GM23338 (cell line): Measurements from ENCODE around the gene LRBA. TPM values are rescaled to one million over a fixed set of nuclear protein-coding genes. Genes with fewer than 3 reads are reported as not detected.

Experiments
- ATAC-seq: fragments of 200-7000 bp; cut with Tn5 transposase; 3 replicates; pipeline ENCODE4 v1.9.1; 2020
- DNase-seq: peaks from one replicate; pipeline ENCODE4 v3.0.0-alpha.2; 2015; ENCODE audit warnings: low spot score
- H2AFZ ChIP-seq: fragments of 200-600 bp; sonication (generic); 2 replicates; pipeline ENCODE4 v1.8.0; 2016; ENCODE audit warnings: antibody characterized with exemption, mild to moderate bottlenecking, moderate library complexity
- H3F3A ChIP-seq: fragments of 200-600 bp; sonication (generic); replicated peaks from 2 replicates; pipeline ENCODE4 v1.8.0; 2017; ENCODE audit warnings: antibody characterized with exemption, mixed run types, low read depth
- H3K27ac ChIP-seq: fragments of 200-600 bp; sonication (generic); 2 replicates; pipeline ENCODE4 v1.6.1; 2016; ENCODE audit warnings: low read depth
- H3K27me3 ChIP-seq: fragments of 200-600 bp; sonication (generic); 2 replicates; pipeline ENCODE4 v1.8.0; 2016; ENCODE audit warnings: mild to moderate bottlenecking, mixed run types, moderate library complexity; ENCODE audit not compliant: insufficient read depth
- H3K36me3 ChIP-seq: fragments of 200-600 bp; sonication (generic); 2 replicates; pipeline ENCODE4 v1.8.0; 2016; ENCODE audit warnings: mild to moderate bottlenecking; ENCODE audit not compliant: insufficient read depth
- H3K4me1 ChIP-seq: fragments of 200-600 bp; sonication (generic); 2 replicates; pipeline ENCODE4 v1.8.0; 2016; ENCODE audit warnings: mild to moderate bottlenecking, moderate library complexity; ENCODE audit not compliant: insufficient read depth
- H3K4me2 ChIP-seq: fragments of 200-600 bp; sonication (generic); 2 replicates; pipeline ENCODE4 v1.7.1; 2017; ENCODE audit warnings: mixed run types
- H3K4me3 ChIP-seq: fragments of 200-600 bp; sonication (generic); 2 replicates; pipeline ENCODE4 v1.6.1; 2016; ENCODE audit warnings: mixed run types
- H3K79me2 ChIP-seq: fragments of 200-600 bp; sonication (generic); replicated peaks from 2 replicates; pipeline ENCODE4 v1.8.0; 2017; ENCODE audit warnings: mild to moderate bottlenecking; ENCODE audit not compliant: insufficient read depth
- H3K9me2 ChIP-seq: fragments of 200-600 bp; sonication (generic); 2 replicates; pipeline ENCODE4 v1.8.0; 2017; ENCODE audit not compliant: insufficient read depth
- H4K20me1 ChIP-seq: fragments of 200-600 bp; sonication (generic); replicated peaks from 2 replicates; pipeline ENCODE4 v1.8.0; 2017; ENCODE audit warnings: mild to moderate bottlenecking; ENCODE audit not compliant: insufficient read depth
- H3K27ac Mint-ChIP-seq: 2 replicates; pipeline ENCODE4 v1.8.0; 2020; ENCODE audit warnings: inconsistent platforms, mild to moderate bottlenecking, moderate library complexity, mixed read lengths
- H3K27me3 Mint-ChIP-seq: 3 replicates; pipeline ENCODE4 v1.8.0; 2022; ENCODE audit warnings: low read depth, mild to moderate bottlenecking, moderate library complexity, mixed read lengths, inconsistent platforms; ENCODE audit not compliant: insufficient read depth, poor library complexity
- H3K36me3 Mint-ChIP-seq: 3 replicates; pipeline ENCODE4 v1.8.0; 2021; ENCODE audit warnings: low read depth, mild to moderate bottlenecking, inconsistent platforms, moderate library complexity, mixed read lengths
- H3K4me1 Mint-ChIP-seq: 3 replicates; pipeline ENCODE4 v1.8.0; 2020; ENCODE audit warnings: mild to moderate bottlenecking, inconsistent platforms, mixed read lengths
- H3K4me3 Mint-ChIP-seq: 3 replicates; pipeline ENCODE4 v1.8.0; 2021; ENCODE audit warnings: moderate library complexity, mild to moderate bottlenecking, inconsistent platforms, mixed read lengths
- H3K9me3 Mint-ChIP-seq: 3 replicates; pipeline ENCODE4 v1.8.0; 2020; ENCODE audit warnings: moderate library complexity, mild to moderate bottlenecking, inconsistent platforms, mixed read lengths
- CREB1 ChIP-seq: fragments of 250-450 bp; sonication (Bioruptor Pico); IDR thresholded peaks from 2 replicates; pipeline ENCODE4 v1.5.0; 2020; ENCODE audit warnings: low read depth, mild to moderate bottlenecking, moderate library complexity
- CTCF ChIP-seq, 2 experiments: fragments of 200-600 bp in 1 of 2; sonication (generic) in 1 of 2; conservative IDR thresholded peaks; 2 replicates each; pipeline versions ENCODE4 v1.5.1 to v1.6.1; 2016 to 2017; ENCODE audit warnings: antibody characterized with exemption in 2 of 2, low read depth in 2 of 2, mild to moderate bottlenecking in 2 of 2, moderate library complexity in 1 of 2
- ETS1 ChIP-seq: IDR thresholded peaks from 2 replicates; pipeline ENCODE4 v1.6.1; 2016; ENCODE audit warnings: antibody characterized with exemption
- EZH2 ChIP-seq: fragments of 200-600 bp; sonication (generic); IDR thresholded peaks from one replicate; pipeline ENCODE4 v1.8.0; 2017; ENCODE audit warnings: antibody characterized with exemption, mild to moderate bottlenecking, low read depth; ENCODE audit not compliant: unreplicated experiment
- EZH2phosphoT487 ChIP-seq: fragments of 200-600 bp; sonication (generic); IDR thresholded peaks from one replicate; pipeline ENCODE4 v1.8.1; 2018; ENCODE audit warnings: antibody characterized with exemption; ENCODE audit not compliant: unreplicated experiment
- JUNB ChIP-seq: IDR thresholded peaks from one replicate; pipeline ENCODE4 v1.6.1; 2016; ENCODE audit warnings: antibody characterized with exemption; ENCODE audit not compliant: unreplicated experiment
- NANOG ChIP-seq: IDR thresholded peaks from 2 replicates; pipeline ENCODE4 v1.6.1; 2016; ENCODE audit warnings: antibody characterized with exemption, borderline replicate concordance
- POLR2AphosphoS5 ChIP-seq: IDR thresholded peaks from 2 replicates; pipeline ENCODE4 v1.6.1; 2016; ENCODE audit warnings: antibody characterized with exemption, low read depth
- REST ChIP-seq: IDR thresholded peaks from one replicate; pipeline ENCODE4 v1.6.1; 2018; ENCODE audit warnings: antibody characterized with exemption; ENCODE audit not compliant: unreplicated experiment
- STAT1 ChIP-seq: IDR thresholded peaks from one replicate; pipeline ENCODE4 v1.6.1; 2016; ENCODE audit warnings: antibody characterized with exemption; ENCODE audit not compliant: unreplicated experiment
- ZNF114 ChIP-seq: fragments of 250-450 bp; sonication (Bioruptor Pico); IDR thresholded peaks from 2 replicates; pipeline ENCODE4 v1.5.0; 2020; ENCODE audit warnings: mild to moderate bottlenecking, moderate library complexity
- ZNF331 ChIP-seq: fragments of 250-450 bp; sonication (Bioruptor Pico); IDR thresholded peaks from 2 replicates; pipeline ENCODE4 v1.5.0; 2020; ENCODE audit warnings: low read depth, mild to moderate bottlenecking, moderate library complexity
- ZNF462 ChIP-seq: fragments of 250-450 bp; sonication (Bioruptor Pico); IDR thresholded peaks from 2 replicates; pipeline ENCODE4 v1.5.0; 2020; ENCODE audit warnings: mild to moderate bottlenecking, moderate library complexity
- polyA plus RNA-seq: library from polyadenylated mRNA; unstranded; fragments of >200 nt; fragmentation: Nextera tagmentation; extraction: Ambion mirVana; gene quantifications from 2 replicates; pipeline ENCODE4 v1.2.1, GENCODE V29; 2016
- total RNA-seq: library from RNA; depleted of rRNA; stranded (reverse); fragments of >200 nt; shearing (Covaris generic); gene quantifications from 2 replicates; pipeline ENCODE4 v1.2.3, GENCODE V29; 2014

LRBA gene
- total and polyA plus RNA-seq, 2 experiments from 2014 or later, result 23.3 to 126 TPM

GRCh38 chr4:150986085-150986484 is 29.0 kb downstream of the LRBA start:
- TF ChIP-seq ETS1 (no peak), JUNB (no peak), ZNF114 (no peak), POLR2AphosphoS5 (no peak), CREB1 (CRISPR knock-in tag) (no peak), CTCF (conservative IDR thresholded peaks at IDR 0.05; ENCODE audit: low read depth in 2 of 2) (no peak), ZNF462 (no peak), NANOG (no peak), EZH2phosphoT487 (no peak), STAT1 (no peak), ZNF331 (no peak), EZH2 (no peak), REST (no peak)
- H3K9me2 ChIP-seq, result no peaks in the 10 kb centered on the region
- peaks cover 7% of the 10 kb centered on the region; the same call in 1 of the 3 replicates for H3K36me3 Mint-ChIP-seq
- no peak overlapping the region for H3K27ac Mint-ChIP-seq
- no peaks in the 10 kb centered on the region for H3K36me3 ChIP-seq
- peaks cover 100% of the 10 kb centered on the region for H3K79me2 ChIP-seq
- H3K27me3 Mint-ChIP-seq, result peaks cover 6% of the 10 kb centered on the region
- H3K4me2 ChIP-seq, result no peak overlapping the region
- no peak overlapping the region for H3K4me3 Mint-ChIP-seq
- no peaks in the 10 kb centered on the region for H3K27me3 ChIP-seq
- H3F3A ChIP-seq, result no peaks in the 10 kb centered on the region
- no peaks in the 10 kb centered on the region for H3K9me3 Mint-ChIP-seq
- peaks cover 14% of the 10 kb centered on the region for H3K4me1 ChIP-seq
- H4K20me1 ChIP-seq, result peaks cover 16% of the 10 kb centered on the region
- H2AFZ ChIP-seq, result no peak overlapping the region
- peaks cover 14% of the 10 kb centered on the region for H3K4me1 Mint-ChIP-seq
- DNase-seq (no peak), ATAC-seq (no peak)
- H3K4me3 ChIP-seq, result no peak overlapping the region
- H3K27ac ChIP-seq, result no peak overlapping the region; the same call in 1 of the 2 replicates
